Panc1 (cell line): ENCODE measurements around the gene MYL5.

Experiments
- CTCF ChIP-seq: fragments of 450-650 bp; IDR thresholded peaks from 2 replicates; pipeline ENCODE4 v1.5.1; 2017; ENCODE audit warnings: mild to moderate bottlenecking
- POLR2AphosphoS5 ChIP-seq: IDR thresholded peaks from 2 replicates; pipeline ENCODE4 v1.6.1; 2012; ENCODE audit warnings: mild to moderate bottlenecking, low read depth, low read length, moderate library complexity
- SIN3A ChIP-seq: IDR thresholded peaks from 2 replicates; pipeline ENCODE4 v1.6.1; 2012; ENCODE audit warnings: low read depth, mild to moderate bottlenecking, low read length, moderate library complexity, borderline replicate concordance; ENCODE audit not compliant: insufficient read depth
- TCF7L2 ChIP-seq: IDR thresholded peaks from 2 replicates; pipeline ENCODE4 v1.6.1; 2011; ENCODE audit warnings: mild to moderate bottlenecking, low read depth, low read length, inconsistent platforms

GRCh38 chr4:635851-636627 is 38.3 kb upstream of the MYL5 start:
- TF ChIP-seq CTCF (no peak), TCF7L2 (no peak), POLR2AphosphoS5 (no peak), SIN3A (no peak)
